Measurements from ENCODE around the gene PTPRN2. TPM values are rescaled to one million over a fixed set of nuclear protein-coding genes. Genes with fewer than 3 reads are reported as not detected.

Gene PTPRN2
- total RNA-seq, 1 donor from 2014 or later, result 2.4 TPM

- no peak for DNase-seq (ENCODE audit: low read depth)
- TF ChIP-seq, protein P1, sequence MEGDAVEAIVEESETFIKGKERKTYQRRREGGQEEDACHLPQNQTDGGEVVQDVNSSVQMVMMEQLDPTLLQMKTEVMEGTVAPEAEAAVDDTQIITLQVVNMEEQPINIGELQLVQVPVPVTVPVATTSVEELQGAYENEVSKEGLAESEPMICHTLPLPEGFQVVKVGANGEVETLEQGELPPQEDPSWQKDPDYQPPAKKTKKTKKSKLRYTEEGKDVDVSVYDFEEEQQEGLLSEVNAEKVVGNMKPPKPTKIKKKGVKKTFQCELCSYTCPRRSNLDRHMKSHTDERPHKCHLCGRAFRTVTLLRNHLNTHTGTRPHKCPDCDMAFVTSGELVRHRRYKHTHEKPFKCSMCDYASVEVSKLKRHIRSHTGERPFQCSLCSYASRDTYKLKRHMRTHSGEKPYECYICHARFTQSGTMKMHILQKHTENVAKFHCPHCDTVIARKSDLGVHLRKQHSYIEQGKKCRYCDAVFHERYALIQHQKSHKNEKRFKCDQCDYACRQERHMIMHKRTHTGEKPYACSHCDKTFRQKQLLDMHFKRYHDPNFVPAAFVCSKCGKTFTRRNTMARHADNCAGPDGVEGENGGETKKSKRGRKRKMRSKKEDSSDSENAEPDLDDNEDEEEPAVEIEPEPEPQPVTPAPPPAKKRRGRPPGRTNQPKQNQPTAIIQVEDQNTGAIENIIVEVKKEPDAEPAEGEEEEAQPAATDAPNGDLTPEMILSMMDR (IDR thresholded peaks at IDR 0.05; ENCODE audit: insufficient read depth, low read length, poor library complexity, severe bottlenecking), result no peak
- Histone ChIP-seq H3K4me3 (ENCODE audit: low read depth, low read length) (no peak overlapping the region), H3K36me3 (ENCODE audit: control insufficient read depth, insufficient read depth, low read length) (no peaks in the 10 kb centered on the region), H3K27me3 (ENCODE audit: control insufficient read depth, insufficient read depth, low read length) (no peaks in the 10 kb centered on the region)
Measured at GRCh38 chr7:158415316-158415715, 172.3 kb downstream of the PTPRN2 start.

DNA sequence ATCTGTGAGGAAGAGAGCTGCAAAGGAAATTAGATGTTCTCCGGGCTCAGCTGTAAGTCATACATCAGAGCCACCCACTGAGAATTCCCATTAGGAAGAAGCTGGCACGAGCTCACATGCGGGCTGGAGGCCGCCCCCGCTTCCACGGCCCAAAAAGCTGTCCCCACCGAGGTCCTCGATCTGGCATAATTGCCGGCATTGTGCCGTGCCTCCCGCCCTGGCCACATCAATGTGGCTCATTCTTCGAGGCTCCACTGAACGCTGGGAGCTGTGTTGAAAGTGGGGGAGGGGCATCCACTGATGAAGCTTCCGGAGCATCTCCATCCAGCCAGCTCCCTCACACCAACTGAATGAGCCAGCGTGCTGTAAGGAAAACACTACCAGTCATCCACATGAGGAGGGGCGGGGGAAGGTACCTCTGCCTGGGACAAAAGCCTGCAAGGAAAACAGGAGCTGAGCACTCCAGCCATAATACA is 173.1 kb downstream of the PTPRN2 start:
- H3K27me3 ChIP-seq (ENCODE audit: control insufficient read depth, insufficient read depth, low read length), result no peaks in the 10 kb centered on the region
- H3K36me3 ChIP-seq (ENCODE audit: control insufficient read depth, insufficient read depth, low read length), result no peaks in the 10 kb centered on the region
- no peak overlapping the region for H3K4me3 ChIP-seq (ENCODE audit: low read depth, low read length)
- TF ChIP-seq, protein P1 (IDR thresholded peaks at IDR 0.05; ENCODE audit: insufficient read depth, low read length, poor library complexity, severe bottlenecking), result no peak
- DNase-seq (ENCODE audit: low read depth), result no peak

DNA sequence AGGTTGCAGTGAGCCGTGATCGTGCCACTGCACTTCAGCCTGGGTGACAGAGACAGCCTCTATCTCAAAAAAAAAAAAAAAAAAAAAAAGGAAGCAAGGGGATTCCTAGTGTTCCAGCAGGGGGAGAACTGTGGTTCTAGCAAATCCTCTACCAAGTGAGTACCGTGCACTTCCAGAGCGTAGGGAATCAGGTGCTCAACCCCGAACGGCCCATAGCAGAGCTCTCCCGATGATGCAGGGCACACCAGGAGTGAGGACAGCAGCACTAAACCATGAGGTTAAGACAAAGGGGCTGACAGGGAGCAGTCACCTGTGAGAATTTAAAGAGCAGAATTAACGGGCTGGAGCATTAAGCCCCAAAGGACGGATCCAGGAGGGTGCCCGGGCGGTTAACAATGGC is 173.6 kb downstream of the PTPRN2 start:
- TF ChIP-seq, protein P1 (IDR thresholded peaks at IDR 0.05; ENCODE audit: insufficient read depth, low read length, poor library complexity, severe bottlenecking), result no peak

DNA sequence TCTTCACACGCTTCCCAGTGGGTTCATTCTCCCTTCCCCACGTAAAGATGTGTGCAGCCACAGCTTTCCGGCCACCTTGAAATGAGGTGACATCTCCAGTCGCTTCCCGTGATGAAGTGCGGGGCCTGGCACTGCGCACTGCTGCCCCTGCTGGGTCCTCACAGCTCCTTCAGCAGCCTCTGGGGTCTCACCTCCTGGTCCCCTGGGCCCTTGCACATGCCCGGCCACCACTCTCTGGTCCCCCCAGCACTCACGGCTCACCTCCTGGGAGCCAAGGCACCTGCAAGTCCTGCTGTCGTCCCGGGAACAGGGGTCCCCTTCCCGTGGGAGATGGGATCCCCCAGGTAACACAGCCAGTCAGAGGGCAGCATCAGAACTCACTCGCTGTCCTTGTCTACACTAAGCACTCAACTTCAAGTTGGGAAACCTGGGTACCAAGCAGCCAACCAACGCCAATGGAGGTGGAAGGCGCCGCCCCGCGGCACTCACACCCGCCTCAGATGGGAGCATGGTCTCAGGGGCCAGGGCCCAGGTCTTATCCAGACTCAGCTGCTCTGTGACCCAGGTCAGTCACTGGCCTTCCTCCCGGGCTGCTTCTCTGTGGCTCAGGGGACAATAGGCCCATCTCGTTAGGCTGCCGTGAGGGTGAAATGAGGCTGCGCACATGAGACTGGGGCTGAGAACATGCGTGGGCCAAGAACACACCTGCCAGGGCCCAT is 176.2 kb downstream of the PTPRN2 start:
- no peaks in the 10 kb centered on the region for H3K36me3 ChIP-seq (ENCODE audit: control insufficient read depth, insufficient read depth, low read length)
- no peaks in the 10 kb centered on the region for H3K27me3 ChIP-seq (ENCODE audit: control insufficient read depth, insufficient read depth, low read length)
- no peak for DNase-seq (ENCODE audit: low read depth)
- H3K4me3 ChIP-seq (ENCODE audit: low read depth, low read length), result no peak overlapping the region
- TF ChIP-seq, protein P1 (IDR thresholded peaks at IDR 0.05; ENCODE audit: insufficient read depth, low read length, poor library complexity, severe bottlenecking), result no peak

More for the DNA sequence above, 173.6 kb downstream of the PTPRN2 start:
- H3K36me3 ChIP-seq (ENCODE audit: control insufficient read depth, insufficient read depth, low read length), result no peaks in the 10 kb centered on the region
- H3K4me3 ChIP-seq (ENCODE audit: low read depth, low read length), result no peak overlapping the region
- no peaks in the 10 kb centered on the region for H3K27me3 ChIP-seq (ENCODE audit: control insufficient read depth, insufficient read depth, low read length)
- no peak for DNase-seq (ENCODE audit: low read depth)

DNA sequence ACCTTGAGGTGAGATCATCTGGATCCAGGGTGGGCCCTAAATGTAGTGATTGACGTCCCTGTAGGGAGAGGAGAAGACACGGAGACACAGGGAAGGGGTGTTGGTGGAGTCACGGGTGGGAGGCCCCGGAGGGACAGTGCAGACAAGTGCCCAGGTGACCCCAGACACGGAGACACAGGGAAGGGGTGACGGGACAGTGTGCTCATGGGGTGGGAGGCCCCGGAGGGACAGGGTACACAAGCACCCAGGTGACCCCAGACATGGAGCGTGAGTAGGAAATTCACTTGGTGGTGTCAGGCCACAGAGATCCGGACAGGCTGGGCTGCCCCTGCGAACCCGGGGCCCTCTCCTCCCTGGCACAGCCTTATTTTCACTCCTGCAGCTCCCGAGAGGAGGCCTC is 176.9 kb downstream of the PTPRN2 start:
- Histone ChIP-seq H3K4me3 (ENCODE audit: low read depth, low read length) (no peak overlapping the region), H3K27me3 (ENCODE audit: control insufficient read depth, insufficient read depth, low read length) (no peaks in the 10 kb centered on the region), H3K36me3 (ENCODE audit: control insufficient read depth, insufficient read depth, low read length) (no peaks in the 10 kb centered on the region)
- TF ChIP-seq, protein P1 (IDR thresholded peaks at IDR 0.05; ENCODE audit: insufficient read depth, low read length, poor library complexity, severe bottlenecking), result no peak
- DNase-seq (ENCODE audit: low read depth), result no peak

All from kidney epithelial cell (primary cell).